Measurements from ENCODE around the gene TPD52L2. TPM values are rescaled to one million over a fixed set of nuclear protein-coding genes. Genes with fewer than 3 reads are reported as not detected.

Gene TPD52L2
- total RNA-seq, 1 experiment from 2014 or later = 147 TPM

GRCh38 chr20:63846888-63847236, 18.2 kb upstream of the TPD52L2 start:
- Histone ChIP-seq H3F3A (ENCODE audit: low read length, unreplicated experiment) (no peaks in the 10 kb centered on the region), H3K4me1 (ENCODE audit: insufficient read depth, low read length) (peaks cover 7% of the 10 kb centered on the region), H2AFZ (ENCODE audit: low read length) (no peak overlapping the region), H3K27ac (ENCODE audit: low read length) (no peak overlapping the region), H3K4me2 (ENCODE audit: low read length) (peak overlapping the region; percentile 71; the same call in 1 of the 2 replicates), H3K36me3 (ENCODE audit: low read depth, low read length) (no peaks in the 10 kb centered on the region), H3K9ac (ENCODE audit: low read length) (no peak overlapping the region), H3K79me2 (ENCODE audit: low read length) (no peaks in the 10 kb centered on the region), H3K27me3 (ENCODE audit: low read length) (peaks cover 8% of the 10 kb centered on the region; the same call in 1 of the 2 replicates), H4K20me1 (ENCODE audit: low read length) (no peaks in the 10 kb centered on the region), H3K9me2 (replicated peaks; ENCODE audit: low read length) (no peaks in the 10 kb centered on the region), H3K4me3 (ENCODE audit: low read length) (no peak overlapping the region), H3K9me3 (ENCODE audit: low read length) (no peaks in the 10 kb centered on the region)
- TF ChIP-seq EZH2phosphoT487 (IDR thresholded peaks at IDR 0.05; ENCODE audit: borderline replicate concordance, low read length) = no peak
- intact Hi-C loops (cut with micrococcal nuclease) = no loop called here
- ChIA-PET POLR2A (ENCODE audit: unreplicated experiment) (no interaction called here), CTCF (no interaction called here)
- BruUV-seq (replicated peaks) = no TSS peak
- ATAC-seq = no peak
- no peak for DNase-seq

- Histone ChIP-seq H3K4me1 (ENCODE audit: insufficient read depth, low read length) (peaks cover 7% of the 10 kb centered on the region), H3K4me3 (ENCODE audit: low read length) (no peak overlapping the region), H3K79me2 (ENCODE audit: low read length) (no peaks in the 10 kb centered on the region), H3K36me3 (ENCODE audit: low read depth, low read length) (no peaks in the 10 kb centered on the region), H3K9me3 (ENCODE audit: low read length) (no peaks in the 10 kb centered on the region), H3K27me3 (ENCODE audit: low read length) (peaks cover 8% of the 10 kb centered on the region; the same call in 1 of the 2 replicates), H4K20me1 (ENCODE audit: low read length) (no peaks in the 10 kb centered on the region), H3K4me2 (ENCODE audit: low read length) (no peak overlapping the region), H2AFZ (ENCODE audit: low read length) (no peak overlapping the region), H3K9me2 (replicated peaks; ENCODE audit: low read length) (no peaks in the 10 kb centered on the region), H3K9ac (ENCODE audit: low read length) (no peak overlapping the region), H3K27ac (ENCODE audit: low read length) (no peak overlapping the region), H3F3A (ENCODE audit: low read length, unreplicated experiment) (no peaks in the 10 kb centered on the region)
- ChIA-PET CTCF (no interaction called here), POLR2A (ENCODE audit: unreplicated experiment) (interaction anchor here (0.5 to 0.7 kb wide), 2 partner anchors 12 to 273 kb away, joined by 4 read pairs; partner anchors contain the start of gene HELZ2)
- TF ChIP-seq EZH2 (IDR thresholded peaks at IDR 0.05; ENCODE audit: low read length, unreplicated experiment) (no peak), EZH2phosphoT487 (IDR thresholded peaks at IDR 0.05; ENCODE audit: borderline replicate concordance, low read length) (no peak)
- TF ChIP-seq, protein P1, sequence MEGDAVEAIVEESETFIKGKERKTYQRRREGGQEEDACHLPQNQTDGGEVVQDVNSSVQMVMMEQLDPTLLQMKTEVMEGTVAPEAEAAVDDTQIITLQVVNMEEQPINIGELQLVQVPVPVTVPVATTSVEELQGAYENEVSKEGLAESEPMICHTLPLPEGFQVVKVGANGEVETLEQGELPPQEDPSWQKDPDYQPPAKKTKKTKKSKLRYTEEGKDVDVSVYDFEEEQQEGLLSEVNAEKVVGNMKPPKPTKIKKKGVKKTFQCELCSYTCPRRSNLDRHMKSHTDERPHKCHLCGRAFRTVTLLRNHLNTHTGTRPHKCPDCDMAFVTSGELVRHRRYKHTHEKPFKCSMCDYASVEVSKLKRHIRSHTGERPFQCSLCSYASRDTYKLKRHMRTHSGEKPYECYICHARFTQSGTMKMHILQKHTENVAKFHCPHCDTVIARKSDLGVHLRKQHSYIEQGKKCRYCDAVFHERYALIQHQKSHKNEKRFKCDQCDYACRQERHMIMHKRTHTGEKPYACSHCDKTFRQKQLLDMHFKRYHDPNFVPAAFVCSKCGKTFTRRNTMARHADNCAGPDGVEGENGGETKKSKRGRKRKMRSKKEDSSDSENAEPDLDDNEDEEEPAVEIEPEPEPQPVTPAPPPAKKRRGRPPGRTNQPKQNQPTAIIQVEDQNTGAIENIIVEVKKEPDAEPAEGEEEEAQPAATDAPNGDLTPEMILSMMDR (conservative IDR thresholded peaks at IDR 0.05; ENCODE audit: low read depth, low read length) = no peak
- DNase-seq (no peak), ATAC-seq (no peak)
- BruUV-seq (replicated peaks) = no TSS peak
- intact Hi-C loops (cut with micrococcal nuclease) = no loop called here
Measured at GRCh38 chr20:63847237-63848002, 17.6 kb upstream of the TPD52L2 start.

GRCh38 chr20:63848003-63848911, 16.8 kb upstream of the TPD52L2 start:
- Histone ChIP-seq H4K20me1 (ENCODE audit: low read length) (no peaks in the 10 kb centered on the region), H3K36me3 (ENCODE audit: low read depth, low read length) (no peaks in the 10 kb centered on the region), H3K4me3 (ENCODE audit: low read length) (no peak overlapping the region), H3K9me2 (replicated peaks; ENCODE audit: low read length) (no peaks in the 10 kb centered on the region), H3K4me2 (ENCODE audit: low read length) (no peak overlapping the region), H3K79me2 (ENCODE audit: low read length) (no peaks in the 10 kb centered on the region), H3F3A (ENCODE audit: low read length, unreplicated experiment) (no peaks in the 10 kb centered on the region), H3K9me3 (ENCODE audit: low read length) (no peaks in the 10 kb centered on the region), H3K4me1 (ENCODE audit: insufficient read depth, low read length) (peaks cover 7% of the 10 kb centered on the region), H3K27me3 (ENCODE audit: low read length) (peaks cover 8% of the 10 kb centered on the region; the same call in 1 of the 2 replicates), H3K9ac (ENCODE audit: low read length) (no peak overlapping the region), H3K27ac (ENCODE audit: low read length) (no peak overlapping the region), H2AFZ (ENCODE audit: low read length) (no peak overlapping the region)
- CTCF ChIA-PET = no interaction called here
- no TSS peak for BruUV-seq (replicated peaks)
- intact Hi-C loops (cut with micrococcal nuclease) = no loop called here
- DNase-seq (no peak), ATAC-seq (no peak; the same call in 1 of the 2 replicates)
- POLR2A ChIA-PET (ENCODE audit: unreplicated experiment) = interaction anchor here (0.5 to 0.7 kb wide), 3 partner anchors 11 to 274 kb away, joined by 4 read pairs; partner anchors contain the start of genes HELZ2 and TPD52L2
- TF ChIP-seq EZH2phosphoT487 (IDR thresholded peaks at IDR 0.05; ENCODE audit: borderline replicate concordance, low read length) = no peak
- TF ChIP-seq, protein P1 (conservative IDR thresholded peaks at IDR 0.05; ENCODE audit: low read depth, low read length) = no peak
- TF ChIP-seq EZH2 (IDR thresholded peaks at IDR 0.05; ENCODE audit: low read length, unreplicated experiment) = no peak

Measured in PC-3 (cell line).